Smooth muscle cell (in vitro differentiated cells): ENCODE results near the gene HYAL1. TPM values are rescaled to one million over a fixed set of nuclear protein-coding genes. Genes with fewer than 3 reads are reported as not detected.

ENCODE experiments used
- DNase-seq: peaks from one replicate; lab custom pipeline; 2025; ENCODE audit not compliant: unreplicated experiment; lab: John Stamatoyannopoulos, UW
- H2AFZ ChIP-seq: fragments of 200-600 bp; sonication (generic); 2 replicates; pipeline ENCODE4 v1.6.0; 2016; ENCODE audit warnings: antibody characterized with exemption, low read depth, mild to moderate bottlenecking
- H3F3A ChIP-seq: fragments of 200-600 bp; sonication (generic); 2 replicates; pipeline ENCODE4 v1.6.0; 2017; ENCODE audit warnings: antibody characterized with exemption, low read depth
- H3K27ac ChIP-seq: fragments of 200-600 bp; sonication (generic); 2 replicates; pipeline ENCODE4 v1.5.1; 2016; ENCODE audit warnings: low read depth, mild to moderate bottlenecking
- H3K27me3 ChIP-seq: fragments of 200-600 bp; sonication (generic); 2 replicates; pipeline ENCODE4 v1.6.1; 2016; ENCODE audit warnings: low read depth, mild to moderate bottlenecking
- H3K36me3 ChIP-seq: fragments of 200-600 bp; sonication (generic); 2 replicates; pipeline ENCODE4 v1.5.1; 2016; ENCODE audit warnings: low read depth
- H3K4me1 ChIP-seq: fragments of 200-600 bp; sonication (generic); 2 replicates; pipeline ENCODE4 v1.5.1; 2016; ENCODE audit warnings: low read depth
- H3K4me2 ChIP-seq: fragments of 200-600 bp; sonication (generic); 2 replicates; pipeline ENCODE4 v1.6.0; 2016; ENCODE audit warnings: mild to moderate bottlenecking
- H3K4me3 ChIP-seq: fragments of 200-600 bp; sonication (generic); 2 replicates; pipeline ENCODE4 v1.5.1; 2016; ENCODE audit warnings: mild to moderate bottlenecking
- H3K79me2 ChIP-seq: fragments of 200-600 bp; sonication (generic); 2 replicates; pipeline ENCODE4 v1.6.0; 2016; ENCODE audit warnings: low read depth, mild to moderate bottlenecking
- H3K9ac ChIP-seq: fragments of 200-600 bp; sonication (generic); 2 replicates; pipeline ENCODE4 v1.6.0; 2016; ENCODE audit warnings: low read depth
- H3K9me3 ChIP-seq: fragments of 200-600 bp; sonication (generic); replicated peaks from 2 replicates; pipeline ENCODE4 v1.5.1; 2016; ENCODE audit warnings: low read depth
- H4K20me1 ChIP-seq: fragments of 200-600 bp; sonication (generic); 2 replicates; pipeline ENCODE4 v1.6.0; 2016; ENCODE audit warnings: low read depth
- WGBS: methylation state at CpG from one replicate; pipeline ENCODE4 v1.1.7; 2016; ENCODE audit warnings: low lambda C conversion rate; 5-methylcytosine and 5-hydroxymethylcytosine counted together
- polyA plus RNA-seq: library from polyadenylated mRNA; unstranded; fragments of >200 nt; fragmentation: Nextera tagmentation; extraction: Ambion mirVana; gene quantifications from 2 replicates; pipeline ENCODE4 v1.2.1, GENCODE V29; 2016
- total RNA-seq: library from RNA; depleted of rRNA; stranded (reverse); fragments of >200 nt; gene quantifications from 2 replicates; pipeline ENCODE4 v1.2.3, GENCODE V29; 2014
- TF ChIP-seq, protein P1 (sequence below): fragments of 200-600 bp; sonication (generic); IDR thresholded peaks from 2 replicates; pipeline ENCODE4 v1.5.1; 2017; ENCODE audit warnings: borderline replicate concordance, mild to moderate bottlenecking, antibody characterized with exemption; ENCODE audit not compliant: insufficient read depth, poor library complexity, severe bottlenecking

HYAL1 gene
- total and polyA plus RNA-seq, 2 experiments from 2014 or later = 1.0 TPM; not detected in 1

- H3K4me3 ChIP-seq = no peak overlapping the region
- peak overlapping the region; percentile 63 for H3K9ac ChIP-seq
- WGBS = 94% methylated on average over 6 of the region's 6 CpGs
- no peaks in the 10 kb centered on the region for H3K79me2 ChIP-seq
- H3K4me2 ChIP-seq = peak overlapping the region; percentile 94
- TF ChIP-seq, protein P1, sequence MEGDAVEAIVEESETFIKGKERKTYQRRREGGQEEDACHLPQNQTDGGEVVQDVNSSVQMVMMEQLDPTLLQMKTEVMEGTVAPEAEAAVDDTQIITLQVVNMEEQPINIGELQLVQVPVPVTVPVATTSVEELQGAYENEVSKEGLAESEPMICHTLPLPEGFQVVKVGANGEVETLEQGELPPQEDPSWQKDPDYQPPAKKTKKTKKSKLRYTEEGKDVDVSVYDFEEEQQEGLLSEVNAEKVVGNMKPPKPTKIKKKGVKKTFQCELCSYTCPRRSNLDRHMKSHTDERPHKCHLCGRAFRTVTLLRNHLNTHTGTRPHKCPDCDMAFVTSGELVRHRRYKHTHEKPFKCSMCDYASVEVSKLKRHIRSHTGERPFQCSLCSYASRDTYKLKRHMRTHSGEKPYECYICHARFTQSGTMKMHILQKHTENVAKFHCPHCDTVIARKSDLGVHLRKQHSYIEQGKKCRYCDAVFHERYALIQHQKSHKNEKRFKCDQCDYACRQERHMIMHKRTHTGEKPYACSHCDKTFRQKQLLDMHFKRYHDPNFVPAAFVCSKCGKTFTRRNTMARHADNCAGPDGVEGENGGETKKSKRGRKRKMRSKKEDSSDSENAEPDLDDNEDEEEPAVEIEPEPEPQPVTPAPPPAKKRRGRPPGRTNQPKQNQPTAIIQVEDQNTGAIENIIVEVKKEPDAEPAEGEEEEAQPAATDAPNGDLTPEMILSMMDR = no peak
- H3K27me3 ChIP-seq = no peaks in the 10 kb centered on the region
- peaks cover 25% of the 10 kb centered on the region for H3F3A ChIP-seq
- no peak for DNase-seq
- H2AFZ ChIP-seq = no peak overlapping the region
- H3K4me1 ChIP-seq = peaks cover 55% of the 10 kb centered on the region
- H3K9me3 ChIP-seq = no peaks in the 10 kb centered on the region
- no peaks in the 10 kb centered on the region for H3K36me3 ChIP-seq
- peak overlapping the region; percentile 75 for H3K27ac ChIP-seq
- H4K20me1 ChIP-seq = no peaks in the 10 kb centered on the region
These were observed 37.4 kb downstream of the HYAL1 start for GRCh38 chr3:50266017-50266416.

GRCh38 chr3:50265571-50265970 is 37.8 kb downstream of the HYAL1 start:
- WGBS = 91% methylated on average over 1 of the region's 1 CpG
- DNase-seq = no peak
- Histone ChIP-seq H3K4me3 (no peak overlapping the region), H3K36me3 (no peaks in the 10 kb centered on the region), H3K4me1 (peaks cover 60% of the 10 kb centered on the region), H2AFZ (no peak overlapping the region), H3K9ac (peak overlapping the region; percentile 15), H3K27ac (peak overlapping the region; percentile 75), H3K27me3 (no peaks in the 10 kb centered on the region), H3K4me2 (peak overlapping the region; percentile 2), H3K79me2 (no peaks in the 10 kb centered on the region), H4K20me1 (no peaks in the 10 kb centered on the region), H3K9me3 (no peaks in the 10 kb centered on the region), H3F3A (peaks cover 25% of the 10 kb centered on the region)
- TF ChIP-seq, protein P1 = no peak

DNA sequence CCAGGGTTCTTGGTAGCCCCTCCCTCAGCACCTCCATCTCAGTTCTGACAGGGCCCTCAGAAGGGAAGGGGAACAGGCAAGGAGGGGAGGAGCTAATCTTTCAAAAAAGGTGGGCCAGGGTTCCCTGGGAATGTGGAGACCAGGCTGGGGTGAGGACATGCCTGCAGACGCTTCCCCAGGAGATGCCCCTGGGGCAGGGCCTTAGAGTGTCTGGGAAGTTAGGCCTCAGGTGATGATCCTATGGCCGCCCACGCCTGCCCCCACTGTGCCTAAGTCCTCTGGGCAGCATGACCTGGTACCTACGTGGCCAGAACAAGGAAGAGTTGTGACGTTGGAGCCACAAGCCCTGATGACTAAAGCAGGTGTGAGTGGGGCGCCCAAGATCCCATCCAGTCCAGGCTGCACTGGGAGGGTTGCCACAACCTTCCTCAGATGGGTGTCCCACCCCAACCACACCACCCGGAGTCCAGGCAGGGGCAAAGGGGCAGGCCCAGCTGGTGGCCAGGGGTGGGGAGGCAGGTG is 38.3 kb downstream of the HYAL1 start:
- Histone ChIP-seq H3K79me2 (no peaks in the 10 kb centered on the region), H3K4me2 (peak overlapping the region; percentile 2), H3K4me1 (peaks cover 64% of the 10 kb centered on the region), H3K4me3 (no peak overlapping the region), H4K20me1 (no peaks in the 10 kb centered on the region), H3K9me3 (no peaks in the 10 kb centered on the region), H3K27me3 (no peaks in the 10 kb centered on the region), H3K9ac (peak overlapping the region; percentile 15), H3F3A (peaks cover 25% of the 10 kb centered on the region), H3K27ac (peak overlapping the region; percentile 75), H3K36me3 (no peaks in the 10 kb centered on the region), H2AFZ (no peak overlapping the region)
- 43% methylated on average over 7 of the region's 7 CpGs for whole genome bisulfite sequencing
- DNase-seq = no peak
- TF ChIP-seq, protein P1 = no peak

- H3K4me2 ChIP-seq = peak overlapping the region; percentile 59
- H3K27ac ChIP-seq = peak overlapping the region; percentile 75
- H3K79me2 ChIP-seq = no peaks in the 10 kb centered on the region
- H3K4me3 ChIP-seq = peak overlapping the region; percentile 1
- peaks cover 61% of the 10 kb centered on the region for H3K4me1 ChIP-seq
- 3% methylated on average over 4 of the region's 7 CpGs for WGBS
- peaks cover 25% of the 10 kb centered on the region for H3F3A ChIP-seq
- H3K36me3 ChIP-seq = no peaks in the 10 kb centered on the region
- H3K9me3 ChIP-seq = no peaks in the 10 kb centered on the region
- no peak overlapping the region for H2AFZ ChIP-seq
- H4K20me1 ChIP-seq = no peaks in the 10 kb centered on the region
- TF ChIP-seq, protein P1 = no peak
- no peak overlapping the region for H3K9ac ChIP-seq
- no peaks in the 10 kb centered on the region for H3K27me3 ChIP-seq
- DNase-seq = peak; percentile 50
These were observed 38.9 kb downstream of the HYAL1 start for GRCh38 chr3:50264383-50264963.
